ENCODE measurements around the gene ERCC6L2. TPM values are rescaled to one million over a fixed set of nuclear protein-coding genes. Genes with fewer than 3 reads are reported as not detected.

The ERCC6L2 gene
- 86.6 and 103 TPM in 2 replicates for total RNA-seq

GRCh38 chr9:95875305-95876137 is at the start of gene ERCC6L2:
ERCC6L2 (plus strand) TSS chr9:95875691; CDS start chr9:95876039, 348 bp downstream.

Small RNA genes lying within 50 kb of the gene (small RNA-seq; reads per million reads assigned to genes)
- gene RNA5SP289 (not detected), gene RNU2-46P (2.5 reads per million, percentile 55 among the genes with 10 or more reads in this experiment)
